Fibroblast of gingiva (primary cell): ENCODE results near the gene PXK.

Experiments used
- DNase-seq: peaks from one replicate; pipeline ENCODE4 v3.0.0-alpha.2; 2011; ENCODE audit warnings: low read depth

Gene PXK

GRCh38 chr3:58466899-58467563, 134.3 kb downstream of the PXK start:
- DNase-seq: no peak

- DNase-seq: no peak
Observed at GRCh38 chr3:58469096-58469495, 136.4 kb downstream of the PXK start.

- no peak for DNase-seq
Observed at GRCh38 chr3:58470363-58471024, 137.8 kb downstream of the PXK start.

GRCh38 chr3:58471025-58471887, 138.6 kb downstream of the PXK start:
- peak; percentile 81 for DNase-seq

- DNase-seq: no peak
Observed at GRCh38 chr3:58473275-58473674, 140.6 kb downstream of the PXK start.

GRCh38 chr3:58474348-58474911, 141.7 kb downstream of the PXK start:
- DNase-seq: no peak

- DNase-seq: no peak
Observed at GRCh38 chr3:58474967-58475578, 142.4 kb downstream of the PXK start.
